Keratinocyte (primary cell): ENCODE measurements around the gene NCK1. TPM values are rescaled to one million over a fixed set of nuclear protein-coding genes. Genes with fewer than 3 reads are reported as not detected.

Source experiments
- DNase-seq: peaks from one replicate; pipeline ENCODE4 v3.0.0-alpha.2; 2011; ENCODE audit warnings: low read depth, missing footprints, low spot score
- FAIRE-seq: peaks from 2 replicates; lab custom pipeline; 2011; peaks lifted over from hg19 to GRCh38; lab: Jason Lieb, UNC
- H2AFZ ChIP-seq: 2 replicates; pipeline ENCODE4 v1.6.0; 2012; ENCODE audit warnings: low read length, control low read depth, inconsistent platforms; ENCODE audit not compliant: control insufficient read depth
- H3K27ac ChIP-seq: 2 replicates; pipeline ENCODE4 v1.5.1; 2011; ENCODE audit warnings: low read length; ENCODE audit not compliant: control insufficient read depth, insufficient read depth
- H3K27me3 ChIP-seq: 3 replicates; pipeline ENCODE4 v1.6.0; 2011; ENCODE audit warnings: low read length; ENCODE audit not compliant: control insufficient read depth, insufficient read depth; ENCODE audit errors: extremely low read depth
- H3K36me3 ChIP-seq, 2 experiments: 2 replicates in 1 of 2; 3 replicates in 1 of 2; pipeline ENCODE4 v1.5.1; 2011; ENCODE audit warnings: low read length in 2 of 2, mild to moderate bottlenecking in 1 of 2; ENCODE audit not compliant: control insufficient read depth in 2 of 2, insufficient read depth in 2 of 2; ENCODE audit errors: extremely low read depth in 1 of 2
- H3K4me1 ChIP-seq: 3 replicates; pipeline ENCODE4 v1.5.1; 2011; ENCODE audit warnings: low read length; ENCODE audit not compliant: control insufficient read depth, insufficient read depth; ENCODE audit errors: extremely low read depth
- H3K4me2 ChIP-seq: 3 replicates; pipeline ENCODE4 v1.6.0; 2011; ENCODE audit warnings: low read depth, low read length; ENCODE audit not compliant: control insufficient read depth, insufficient read depth; ENCODE audit errors: extremely low read depth
- H3K4me3 ChIP-seq, 3 experiments: fragments of 200-600 bp in 1 of 3; sonication (generic) in 1 of 3; 2 replicates in 2 of 3; 3 replicates in 1 of 3; pipeline ENCODE4 v1.5.1; 2011 to 2016; ENCODE audit warnings: low read length in 3 of 3, mild to moderate bottlenecking in 3 of 3, control low read depth in 2 of 3, inconsistent platforms in 1 of 3, low read depth in 1 of 3, mixed read lengths in 1 of 3, mixed run types in 1 of 3, moderate library complexity in 1 of 3; ENCODE audit not compliant: control insufficient read depth in 2 of 3, insufficient read depth in 2 of 3; ENCODE audit errors: extremely low read depth in 1 of 3
- H3K79me2 ChIP-seq: 2 replicates; pipeline ENCODE4 v1.6.0; 2012; ENCODE audit warnings: low read length; ENCODE audit not compliant: control insufficient read depth, insufficient read depth
- H3K9ac ChIP-seq: 3 replicates; pipeline ENCODE4 v1.6.0; 2011; ENCODE audit warnings: low read length; ENCODE audit not compliant: control insufficient read depth, insufficient read depth; ENCODE audit errors: extremely low read depth
- H3K9me1 ChIP-seq: 3 replicates; pipeline ENCODE4 v1.6.0; 2011; ENCODE audit warnings: low read length; ENCODE audit not compliant: control insufficient read depth, insufficient read depth; ENCODE audit errors: extremely low read depth
- H3K9me3 ChIP-seq: 2 replicates; pipeline ENCODE4 v1.5.1; 2012; ENCODE audit warnings: low read depth, low read length; ENCODE audit not compliant: control insufficient read depth
- H4K20me1 ChIP-seq: 3 replicates; pipeline ENCODE4 v1.6.0; 2011; ENCODE audit warnings: low read length; ENCODE audit not compliant: control insufficient read depth, insufficient read depth; ENCODE audit errors: extremely low read depth
- CTCF ChIP-seq, 3 experiments: IDR thresholded peaks in 1 of 3; conservative IDR thresholded peaks in 1 of 3; optimal IDR thresholded peaks in 1 of 3; 2 replicates in 2 of 3; 3 replicates in 1 of 3; pipeline versions ENCODE3 to v1.5.1; 2011; ENCODE audit warnings: low read length in 3 of 3, mild to moderate bottlenecking in 3 of 3, moderate library complexity in 2 of 3, control low read depth in 1 of 3, inconsistent platforms in 1 of 3; ENCODE audit not compliant: insufficient read depth in 2 of 3; ENCODE audit errors: extremely low read depth in 1 of 3
- EZH2 ChIP-seq: IDR thresholded peaks from one replicate; pipeline ENCODE4 v1.6.1; 2012; ENCODE audit warnings: inconsistent platforms, mild to moderate bottlenecking, low read length, moderate library complexity
- dilution Hi-C: fragments of 300-500 bp; cut with MboI; formaldehyde crosslinking; loops from one replicate; pipeline ENCODE4 v1.7.0; 2020; ENCODE audit warnings: low sequenced_read_pairs; ENCODE audit not compliant: extremely low pct_ligation_motif_present
- polyA plus RNA-seq, 5 experiments: library from polyadenylated mRNA; depleted of rRNA in 3 of 5; stranded (reverse) in 3 of 5; stranded (forward) in 1 of 5; unstranded in 1 of 5; fragments of >200 nt; gene quantifications; 1 replicate in 1 of 5; 2 replicates in 3 of 5; 3 replicates in 1 of 5; pipeline versions ENCODE4 v1.2.1 to v1.2.3, GENCODE V29; 2011 to 2012; ENCODE audit warnings: missing spikeins in 2 of 5, low read depth in 1 of 5, low replicate concordance in 1 of 5

The NCK1 gene
- polyA plus RNA-seq, 1 donor (not counting 4 experiments of a cell fraction or from before 2014, with no cell fraction given): 57.9 TPM

- dilution Hi-C loops: no loop called here
- H3K36me3 ChIP-seq: peaks cover 0 to 7% of the 10 kb centered on the region in 2 experiments
- no peaks in the 10 kb centered on the region for H3K27me3 ChIP-seq
- FAIRE-seq (no peak), DNase-seq (no peak)
- H3K79me2 ChIP-seq: peaks cover 13% of the 10 kb centered on the region
- no peaks in the 10 kb centered on the region for H3K9me1 ChIP-seq
- no peak overlapping the region for H3K27ac ChIP-seq
- peaks cover 13% of the 10 kb centered on the region for H3K4me1 ChIP-seq
- peaks cover 3% of the 10 kb centered on the region for H4K20me1 ChIP-seq
- H3K4me3 ChIP-seq: no peak overlapping the region
- no peak overlapping the region for H3K4me2 ChIP-seq
- TF ChIP-seq CTCF (optimal IDR thresholded peaks at IDR 0.05 in 1 of 3, IDR thresholded peaks at IDR 0.05 in 1 of 3, conservative IDR thresholded peaks at IDR 0.05 in 1 of 3; ENCODE audit: extremely low read depth in 1 of 3, insufficient read depth in 2 of 3, low read length in 3 of 3): no peak
- TF ChIP-seq EZH2: no peak
- H3K9ac ChIP-seq: no peak overlapping the region
- no peak overlapping the region for H2AFZ ChIP-seq
- no peaks in the 10 kb centered on the region for H3K9me3 ChIP-seq
Measured at GRCh38 chr3:136946978-136947377, 85.0 kb downstream of the NCK1 start.

GRCh38 chr3:136947477-136947876, 85.5 kb downstream of the NCK1 start:
- Histone ChIP-seq H3K4me2 (no peak overlapping the region), H4K20me1 (peaks cover 1% of the 10 kb centered on the region), H3K27ac (no peak overlapping the region), H3K4me3 (no peak overlapping the region), H3K4me1 (peaks cover 14% of the 10 kb centered on the region), H2AFZ (no peak overlapping the region), H3K27me3 (no peaks in the 10 kb centered on the region), H3K9me3 (no peaks in the 10 kb centered on the region), H3K9me1 (no peaks in the 10 kb centered on the region), H3K79me2 (peaks cover 10% of the 10 kb centered on the region), H3K9ac (no peak overlapping the region), H3K36me3 (peaks cover 0 to 7% of the 10 kb centered on the region in 2 experiments)
- no peak for FAIRE-seq
- no peak for TF ChIP-seq CTCF (optimal IDR thresholded peaks at IDR 0.05 in 1 of 3, IDR thresholded peaks at IDR 0.05 in 1 of 3, conservative IDR thresholded peaks at IDR 0.05 in 1 of 3; ENCODE audit: extremely low read depth in 1 of 3, insufficient read depth in 2 of 3, low read length in 3 of 3)
- TF ChIP-seq EZH2: no peak
- no peak for DNase-seq
- dilution Hi-C loops: no loop called here
